HG02623 (cell line): ENCODE measurements around the gene OR2AT4.
"Not testable (repeated sequence)": the region's sequence is repeated elsewhere in the genome, so short reads cannot be mapped to it uniquely, and the experiment has no call there.

Experiments used
- ATAC-seq: cut with Tn5 transposase; IDR thresholded peaks from one replicate; pipeline ENCODE4 v1.9.1; 2021; ENCODE audit warnings: moderate library complexity; ENCODE audit not compliant: unreplicated experiment

The OR2AT4 gene

GRCh38 chr11:75068993-75069392 lies 27.7 kb downstream of the OR2AT4 start:
- no peak for ATAC-seq

GRCh38 chr11:75068559-75068958 lies 28.1 kb downstream of the OR2AT4 start:
- no peak for ATAC-seq

- no peak for ATAC-seq
Observed at GRCh38 chr11:75066061-75066460, 30.6 kb downstream of the OR2AT4 start.

DNA sequence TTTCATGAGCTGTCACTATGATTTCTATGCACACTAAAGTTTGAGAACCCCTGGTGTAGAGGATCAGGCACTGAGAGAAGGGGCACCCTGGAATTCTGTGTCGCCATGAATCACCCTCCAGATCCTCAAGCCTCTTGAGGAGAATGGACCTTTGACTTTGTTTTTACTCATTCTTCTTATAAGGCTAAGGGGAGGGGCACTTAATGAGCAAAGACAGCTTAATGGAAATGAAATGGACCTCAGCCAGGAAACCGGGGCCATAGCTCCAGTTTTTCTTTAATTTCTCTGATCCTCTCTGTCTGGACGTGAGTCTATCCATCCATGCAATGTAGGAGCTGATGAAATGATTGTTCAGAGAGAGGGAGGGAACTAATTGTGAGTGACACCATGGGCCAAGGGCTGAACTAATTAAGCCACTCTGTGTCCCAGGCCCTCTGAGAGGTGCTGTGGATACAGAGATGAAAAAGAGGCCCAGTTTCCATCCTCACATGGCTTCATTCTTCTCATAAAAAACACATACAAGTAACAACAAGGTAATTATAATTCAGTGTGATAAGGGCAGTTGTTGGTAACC lies 32.8 kb downstream of the OR2AT4 start:
- no peak for ATAC-seq

GRCh38 chr11:75059299-75059698 lies 37.4 kb downstream of the OR2AT4 start:
- ATAC-seq = no peak

DNA sequence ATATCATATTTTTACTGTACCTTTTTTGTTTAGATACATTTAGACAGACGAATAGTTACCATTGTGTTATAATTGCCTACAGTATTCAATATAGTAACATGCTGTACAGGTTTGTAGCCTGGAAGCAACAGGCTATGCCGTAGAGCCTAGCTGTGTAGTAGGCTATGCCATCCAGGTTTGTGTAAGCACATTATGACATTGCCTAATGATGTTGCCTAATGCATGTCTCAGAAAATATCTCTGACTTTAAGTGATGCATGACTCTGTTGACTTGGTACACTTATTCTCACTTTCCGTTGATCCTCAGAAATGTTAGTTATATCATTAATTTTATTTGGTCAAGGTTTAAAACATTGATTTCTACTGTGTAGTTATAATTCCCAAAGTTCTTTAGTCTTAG lies 39.9 kb downstream of the OR2AT4 start:
- no peak for ATAC-seq

DNA sequence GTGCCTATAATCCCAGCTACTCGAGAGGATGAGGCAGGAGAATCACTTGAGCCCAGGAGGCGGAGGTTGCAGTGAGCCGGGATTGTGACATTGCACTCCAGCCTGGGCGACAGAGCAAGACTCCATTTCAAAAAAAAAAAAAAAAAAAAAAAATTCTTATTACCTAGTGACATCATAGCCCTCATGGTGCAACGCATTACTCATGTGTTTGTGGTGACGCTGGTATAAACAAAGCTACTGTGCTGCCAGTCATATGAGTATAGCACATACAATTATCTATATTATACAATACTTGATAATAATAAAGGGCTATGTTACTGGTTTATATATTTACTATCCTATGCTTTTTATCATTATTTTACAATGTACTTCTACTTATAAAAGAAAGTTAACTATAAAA lies 41.2 kb downstream of the OR2AT4 start:
- ATAC-seq = no peak

- ATAC-seq = no peak
Observed at GRCh38 chr11:75052457-75052856, 44.2 kb downstream of the OR2AT4 start.

DNA sequence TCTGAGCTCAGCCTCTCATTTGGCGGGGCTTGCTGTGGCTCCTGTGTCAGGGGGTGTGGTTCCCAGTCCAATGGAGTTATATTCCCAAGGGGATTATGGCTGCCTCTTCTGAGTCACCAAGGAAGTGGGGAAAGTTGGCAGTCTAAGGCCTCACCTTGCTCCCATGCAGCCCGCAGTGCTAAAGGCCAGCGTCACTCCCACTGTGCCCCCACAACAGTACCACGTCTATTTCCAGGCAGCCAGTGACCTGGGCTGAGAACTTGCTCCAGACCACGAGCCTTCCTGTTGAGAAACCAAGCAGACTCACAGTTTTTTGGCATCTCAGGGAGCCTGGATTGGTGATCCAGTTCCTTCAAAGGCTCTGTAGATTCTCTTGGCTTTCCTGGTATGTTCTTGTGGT lies 45.6 kb downstream of the OR2AT4 start:
- no peak for ATAC-seq

GRCh38 chr11:75050516-75050915 lies 46.2 kb downstream of the OR2AT4 start:
- ATAC-seq = no peak

DNA sequence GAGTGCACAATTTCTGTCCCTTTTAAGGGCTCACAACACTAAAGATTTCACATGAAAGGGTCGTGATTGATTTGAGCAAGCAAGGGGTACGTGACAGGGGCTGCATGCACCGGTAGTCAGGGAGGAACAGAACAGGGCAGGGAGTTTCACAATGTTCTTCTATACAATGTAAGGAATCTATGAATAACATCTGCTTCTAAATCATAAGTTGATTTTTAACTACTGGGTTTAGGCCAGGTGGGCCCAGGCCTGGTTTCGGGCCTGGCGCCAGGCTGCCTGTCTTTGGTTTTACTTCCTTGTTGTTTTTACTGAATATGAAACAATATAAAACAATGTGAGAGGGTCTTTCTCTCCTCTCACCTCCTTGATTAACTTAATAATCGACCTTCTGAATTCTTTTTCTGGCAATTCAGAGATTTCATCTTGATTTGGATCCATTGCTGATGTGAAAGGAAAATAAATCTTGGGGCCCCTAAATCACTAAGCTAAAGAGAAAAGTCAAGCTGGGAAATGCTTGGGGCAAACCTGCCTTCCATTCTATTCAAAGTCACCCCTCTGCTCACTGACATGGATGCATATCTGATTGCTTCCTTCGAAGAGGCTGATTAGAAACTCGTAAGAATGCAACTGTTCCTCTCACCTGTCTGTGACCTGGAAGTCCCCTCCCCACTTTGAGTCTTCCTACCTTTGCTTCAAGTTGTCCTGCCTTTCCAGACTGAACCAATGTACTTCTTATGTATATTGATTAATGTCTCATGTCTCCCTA lies 47.0 kb downstream of the OR2AT4 start:
- ATAC-seq = not testable (repeated sequence)

- no peak for ATAC-seq
Observed at GRCh38 chr11:75047191-75047590, 49.5 kb downstream of the OR2AT4 start.

- ATAC-seq = not testable (repeated sequence)
Observed at GRCh38 chr11:75046668-75047067, 50.0 kb downstream of the OR2AT4 start.

- not testable (repeated sequence) for ATAC-seq
Observed at GRCh38 chr11:75044381-75045170, 52.1 kb downstream of the OR2AT4 start.

- ATAC-seq = not testable (repeated sequence)
Observed at GRCh38 chr11:75041821-75042220, 54.9 kb downstream of the OR2AT4 start.

- ATAC-seq = no peak
Observed at GRCh38 chr11:75041263-75041662, 55.4 kb downstream of the OR2AT4 start.

- ATAC-seq = no peak
Observed at GRCh38 chr11:75040167-75040770, 56.4 kb downstream of the OR2AT4 start.

DNA sequence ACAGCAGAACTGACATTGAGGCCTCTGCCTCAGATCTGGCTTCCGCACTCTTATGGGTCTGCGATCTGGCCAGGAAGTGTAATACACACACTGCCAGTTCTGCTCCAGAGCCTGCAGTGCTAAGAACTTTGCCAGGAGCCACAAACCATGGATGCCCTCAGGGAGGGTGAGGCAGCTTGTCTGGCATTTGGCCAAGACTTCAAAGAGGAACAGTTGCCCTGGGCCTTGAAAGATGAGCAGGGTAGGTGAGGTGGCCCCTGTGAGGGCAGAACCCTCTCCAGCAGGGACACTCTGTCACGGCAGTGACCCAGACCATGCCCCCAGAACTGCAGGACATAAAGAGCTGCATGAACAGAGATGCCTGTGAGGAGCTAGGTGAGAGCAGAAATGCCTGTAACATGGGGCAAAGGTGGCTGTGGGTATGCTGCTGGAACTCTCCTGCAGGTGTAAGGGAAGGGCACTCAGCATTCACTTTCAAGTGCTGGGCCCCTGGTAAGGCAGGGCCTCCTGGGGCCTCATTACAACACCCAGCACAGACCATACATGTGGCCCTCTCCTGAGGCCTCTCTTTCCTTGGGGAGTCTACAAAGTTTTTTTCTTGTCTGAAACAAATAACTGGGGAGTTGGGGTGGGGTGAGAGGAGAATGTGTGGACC lies 60.6 kb downstream of the OR2AT4 start:
- ATAC-seq = no peak

- no peak for ATAC-seq
Observed at GRCh38 chr11:75035256-75035655, 61.4 kb downstream of the OR2AT4 start.

- ATAC-seq = no peak
Observed at GRCh38 chr11:75033916-75034315, 62.8 kb downstream of the OR2AT4 start.

GRCh38 chr11:75032550-75032935 lies 64.1 kb downstream of the OR2AT4 start:
- no peak for ATAC-seq
